ENCODE data around the gene SLC6A19.

- TF ChIP-seq POLR2AphosphoS5 (IDR thresholded peaks at IDR 0.05; ENCODE audit: low read depth, low read length) (no peak), POLR2A (IDR thresholded peaks at IDR 0.05; ENCODE audit: low read depth, low read length) (no peak)
Measured at GRCh38 chr5:1185038-1185627, 16.3 kb upstream of the SLC6A19 start.

Data from GM12892 (cell line).